HepG2 (cell line): ENCODE data around the gene IGSF21.

Experiments used
- ATF4 ChIP-seq, 2 experiments: fragments of 450-650 bp in 1 of 2; sonication (generic) in 1 of 2; formaldehyde crosslinking; IDR thresholded peaks; 2 replicates each; pipeline versions ENCODE4 v1.5.0 to v1.8.0; 2020 to 2022; ENCODE audit warnings: mild to moderate bottlenecking in 1 of 2, missing genetic modification reagents in 1 of 2
- CTCF ChIP-seq: sonication (generic); formaldehyde crosslinking; IDR thresholded peaks from 2 replicates; pipeline ENCODE4 v1.5.0; 2020; ENCODE audit warnings: mild to moderate bottlenecking, missing genetic modification reagents, moderate library complexity
- EP300 ChIP-seq, 3 experiments: sonication (generic) in 1 of 3; formaldehyde crosslinking in 1 of 3; IDR thresholded peaks; 2 replicates each; pipeline versions ENCODE4 v1.5.1 to v1.6.1; 2011 to 2020; ENCODE audit warnings: low read depth in 2 of 3, low read length in 2 of 3, borderline replicate concordance in 1 of 3, improper control_type of control experiment in 1 of 3, mild to moderate bottlenecking in 1 of 3, missing genetic modification reagents in 1 of 3, moderate library complexity in 1 of 3
- GTF2F1 ChIP-seq: fragments of 150-350 bp; IDR thresholded peaks from 2 replicates; pipeline ENCODE4 v1.6.1; 2014; ENCODE audit warnings: low read length
- HNF1A ChIP-seq, 2 experiments: sonication (generic) in 1 of 2; formaldehyde crosslinking in 1 of 2; IDR thresholded peaks; 2 replicates each; pipeline versions ENCODE4 v1.4.0 to v1.6.1; 2016 to 2020; ENCODE audit warnings: borderline replicate concordance in 1 of 2, low read depth in 1 of 2, mild to moderate bottlenecking in 1 of 2, missing genetic modification reagents in 1 of 2
- ISX ChIP-seq: sonication (generic); formaldehyde crosslinking; conservative IDR thresholded peaks from 2 replicates; pipeline ENCODE4 v1.5.0; 2020; ENCODE audit warnings: missing genetic modification reagents
- JARID2 ChIP-seq: sonication (generic); formaldehyde crosslinking; IDR thresholded peaks from 2 replicates; pipeline ENCODE4 v1.8.1; 2023; ENCODE audit warnings: missing genetic modification reagents, inconsistent platforms; ENCODE audit not compliant: insufficient replicate concordance
- KAT8 ChIP-seq: IDR thresholded peaks from 2 replicates; pipeline ENCODE4 v1.6.1; 2016; ENCODE audit warnings: missing genetic modification reagents, missing compliant biosample characterization
- MXI1 ChIP-seq: IDR thresholded peaks from 3 replicates; pipeline ENCODE4 v1.6.1; 2012; ENCODE audit warnings: low read depth, low read length, inconsistent platforms, borderline replicate concordance
- SRF ChIP-seq: IDR thresholded peaks from 2 replicates; pipeline ENCODE4 v1.6.1; 2011; ENCODE audit warnings: mild to moderate bottlenecking, low read depth, low read length, moderate library complexity
- ZNF30 ChIP-seq: sonication (generic); formaldehyde crosslinking; IDR thresholded peaks from 2 replicates; pipeline ENCODE4 v1.5.0; 2020; ENCODE audit warnings: mild to moderate bottlenecking, missing genetic modification reagents
- TF ChIP-seq, protein P1 (sequence below): IDR thresholded peaks from 2 replicates; pipeline ENCODE4 v1.6.1; 2012; ENCODE audit warnings: inconsistent platforms
- TF ChIP-seq, protein P2 (sequence below): sonication (generic); formaldehyde crosslinking; IDR thresholded peaks from 2 replicates; pipeline ENCODE4 v1.8.0; 2022; ENCODE audit warnings: missing genetic modification reagents, mild to moderate bottlenecking, inconsistent platforms, borderline replicate concordance

DNA sequence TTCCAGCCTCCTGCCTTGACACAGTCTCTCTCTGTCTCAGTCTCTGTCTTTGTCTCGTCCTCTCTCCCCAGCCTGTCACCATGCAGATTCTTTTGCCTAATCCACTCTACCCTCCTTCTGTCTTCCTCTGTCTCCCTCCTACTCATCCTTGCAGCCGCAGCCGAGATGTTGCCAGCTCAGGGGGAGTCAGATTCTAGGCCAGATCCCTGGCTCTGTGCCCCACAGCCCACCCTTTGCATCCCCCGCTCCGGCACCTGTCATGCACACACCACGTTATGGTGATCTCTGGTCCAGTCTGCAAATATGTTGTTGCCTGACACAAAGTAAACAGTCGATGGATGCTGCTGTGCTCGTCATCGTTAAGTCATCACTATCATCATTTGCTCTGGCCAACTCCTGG, 35.5 kb upstream of the IGSF21 start:
- no peak for TF ChIP-seq HNF1A (IDR thresholded peaks at IDR 0.05; ENCODE audit: low read depth)
- TF ChIP-seq HNF1A (CRISPR knock-in tag; IDR thresholded peaks at IDR 0.05; ENCODE audit: borderline replicate concordance): no peak
- TF ChIP-seq MXI1: no peak
- TF ChIP-seq, protein P1, sequence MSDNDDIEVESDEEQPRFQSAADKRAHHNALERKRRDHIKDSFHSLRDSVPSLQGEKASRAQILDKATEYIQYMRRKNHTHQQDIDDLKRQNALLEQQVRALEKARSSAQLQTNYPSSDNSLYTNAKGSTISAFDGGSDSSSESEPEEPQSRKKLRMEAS: no peak
- TF ChIP-seq KAT8 (CRISPR knock-in tag): no peak
- TF ChIP-seq ATF4 (CRISPR knock-in tag; IDR thresholded peaks at IDR 0.05): no peak
- TF ChIP-seq ZNF30: no peak
- no peak for TF ChIP-seq EP300 (IDR thresholded peaks at IDR 0.05; ENCODE audit: low read depth in 2 of 2, low read length in 2 of 2)
- no peak for TF ChIP-seq EP300 (CRISPR knock-in tag; IDR thresholded peaks at IDR 0.05; ENCODE audit: borderline replicate concordance)
- TF ChIP-seq SRF: no peak
- TF ChIP-seq ISX: no peak
- TF ChIP-seq CTCF (CRISPR knock-in tag): no peak
- TF ChIP-seq, protein P2, sequence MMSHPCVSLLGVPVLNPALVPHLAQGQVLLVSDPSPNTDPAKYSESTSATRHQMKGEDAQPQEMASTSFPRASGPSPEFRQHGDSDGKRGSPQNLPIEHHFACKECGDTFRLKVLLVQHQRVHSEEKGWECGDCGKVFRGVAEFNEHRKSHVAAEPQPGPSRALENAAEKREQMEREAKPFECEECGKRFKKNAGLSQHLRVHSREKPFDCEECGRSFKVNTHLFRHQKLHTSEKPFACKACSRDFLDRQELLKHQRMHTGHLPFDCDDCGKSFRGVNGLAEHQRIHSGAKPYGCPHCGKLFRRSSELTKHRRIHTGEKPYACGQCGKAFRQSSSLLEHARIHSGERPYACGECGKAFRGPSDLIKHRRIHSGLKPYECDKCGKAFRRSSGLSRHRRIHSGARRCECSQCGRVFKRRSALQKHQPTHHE (CRISPR knock-in tag): no peak
- TF ChIP-seq GTF2F1: no peak
- no peak for TF ChIP-seq JARID2 (CRISPR knock-in tag)
